Panc1 (cell line): ENCODE data around the gene FAM53A. TPM values are rescaled to one million over a fixed set of nuclear protein-coding genes. Genes with fewer than 3 reads are reported as not detected.

Source experiments
- ATAC-seq: fragments of 200-7000 bp; cut with Tn5 transposase; 2 replicates; pipeline ENCODE4 v1.9.1; 2020; ENCODE audit warnings: mild to moderate bottlenecking, moderate library complexity
- BruUV-seq: library from RNA; stranded (reverse); fragments of 400-500 nt; replicated peaks from 2 replicates; lab custom pipeline; 2021; lab: Mats Ljungman, UMichigan
- CTCF ChIA-PET: fragments of 300-600 bp; sonication (Branson Sonifier 250); formaldehyde crosslinking; loops from one replicate; lab custom pipeline; 2022; ENCODE audit warnings: antibody characterized with exemption; lab: Charles Lee
- POLR2A ChIA-PET: fragments of 300-600 bp; sonication (Branson Sonifier 250); formaldehyde crosslinking; loops from one replicate; lab custom pipeline; 2022; ENCODE audit warnings: antibody characterized with exemption; lab: Charles Lee
- DNase-seq: peaks from one replicate; pipeline ENCODE4 v3.0.0-alpha.2; 2010; ENCODE audit warnings: low read depth, low spot score
- H3K27ac ChIP-seq: 2 replicates; pipeline ENCODE4 v1.5.1; 2011; ENCODE audit warnings: mild to moderate bottlenecking, low read length, inconsistent platforms
- H3K27me3 ChIP-seq: fragments of 200-500 bp; sonication (Bioruptor generic); 2 replicates; pipeline ENCODE4 v1.6.0; 2014; ENCODE audit warnings: low read length, inconsistent platforms; ENCODE audit not compliant: control insufficient read depth, insufficient read depth
- H3K36me3 ChIP-seq: fragments of 200-500 bp; sonication (Bioruptor generic); 2 replicates; pipeline ENCODE4 v1.5.1; 2014; ENCODE audit warnings: inconsistent platforms, mild to moderate bottlenecking, low read length, moderate library complexity; ENCODE audit not compliant: control insufficient read depth, insufficient read depth
- H3K4me1 ChIP-seq: 2 replicates; pipeline ENCODE4 v1.5.1; 2011; ENCODE audit warnings: inconsistent platforms, mild to moderate bottlenecking, low read length, moderate library complexity; ENCODE audit not compliant: control insufficient read depth, insufficient read depth
- H3K4me3 ChIP-seq, 2 experiments: 2 replicates each; pipeline ENCODE4 v1.5.1; 2011 to 2012; ENCODE audit warnings: low read depth in 2 of 2, low read length in 2 of 2, mild to moderate bottlenecking in 2 of 2, inconsistent platforms in 1 of 2, moderate library complexity in 1 of 2
- H3K9me3 ChIP-seq: fragments of 200-500 bp; sonication (Bioruptor generic); 2 replicates; pipeline ENCODE4 v1.5.1; 2014; ENCODE audit warnings: low read depth, mild to moderate bottlenecking, inconsistent platforms, low read length, moderate library complexity; ENCODE audit not compliant: control insufficient read depth, insufficient read depth
- POLR2AphosphoS5 ChIP-seq: IDR thresholded peaks from 2 replicates; pipeline ENCODE4 v1.6.1; 2012; ENCODE audit warnings: mild to moderate bottlenecking, low read depth, low read length, moderate library complexity
- SIN3A ChIP-seq: IDR thresholded peaks from 2 replicates; pipeline ENCODE4 v1.6.1; 2012; ENCODE audit warnings: low read depth, mild to moderate bottlenecking, low read length, moderate library complexity, borderline replicate concordance; ENCODE audit not compliant: insufficient read depth
- TCF7L2 ChIP-seq: IDR thresholded peaks from 2 replicates; pipeline ENCODE4 v1.6.1; 2011; ENCODE audit warnings: mild to moderate bottlenecking, low read depth, low read length, inconsistent platforms
- in situ Hi-C: cut with HindIII; loops from 2 replicates; pipeline ENCODE4 v1.10.0; 2016; ENCODE audit warnings: low sequenced_read_pairs, low pct_unique_long_range_greater_than_20kb
- intact Hi-C: fragments of 100-400 bp; cut with micrococcal nuclease; formaldehyde crosslinking; loops from one replicate; pipeline ENCODE4 v1.10.0; 2022; ENCODE audit not compliant: unreplicated experiment
- total RNA-seq: library from RNA; stranded (reverse); gene quantifications from one replicate; pipeline ENCODE4 v1.2.1, GENCODE V29; 2021; ENCODE audit not compliant: unreplicated experiment
- TF ChIP-seq, protein P1 (sequence below): fragments of 450-650 bp; IDR thresholded peaks from 2 replicates; pipeline ENCODE4 v1.5.1; 2017; ENCODE audit warnings: mild to moderate bottlenecking
- TF ChIP-seq, protein P2 (sequence below), 2 experiments: IDR thresholded peaks; 2 replicates each; pipeline ENCODE4 v1.6.1; 2011 to 2012; ENCODE audit warnings: low read depth in 2 of 2, control low read depth in 1 of 2, low read length in 1 of 2, mild to moderate bottlenecking in 1 of 2, moderate library complexity in 1 of 2; ENCODE audit not compliant: insufficient read depth in 1 of 2

The FAM53A gene
- total RNA-seq, 1 experiment from 2014 or later: 7.0 TPM

DNA sequence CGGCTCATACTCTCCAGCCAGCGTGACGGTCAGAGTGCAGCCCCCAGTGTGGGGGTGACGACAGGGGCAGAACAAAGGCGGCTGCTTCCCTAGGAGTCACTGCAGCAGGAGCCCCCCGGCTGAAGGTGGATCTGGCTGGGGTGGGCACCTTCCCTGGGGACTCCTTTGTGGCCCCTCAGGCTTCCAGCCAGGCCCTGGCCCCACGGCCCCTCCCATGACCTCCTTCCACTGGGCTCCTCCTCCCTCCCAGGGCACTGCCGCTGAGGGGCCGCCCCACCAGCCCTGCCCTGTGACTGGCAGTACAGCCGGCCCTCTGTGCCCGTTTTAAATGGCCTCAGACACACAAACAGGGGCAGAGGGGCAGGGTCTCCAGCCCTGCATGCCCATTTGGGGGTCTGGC is 61.9 kb downstream of the FAM53A start:
- ChIA-PET CTCF (no interaction called here), POLR2A (no interaction called here)
- TF ChIP-seq, protein P1, sequence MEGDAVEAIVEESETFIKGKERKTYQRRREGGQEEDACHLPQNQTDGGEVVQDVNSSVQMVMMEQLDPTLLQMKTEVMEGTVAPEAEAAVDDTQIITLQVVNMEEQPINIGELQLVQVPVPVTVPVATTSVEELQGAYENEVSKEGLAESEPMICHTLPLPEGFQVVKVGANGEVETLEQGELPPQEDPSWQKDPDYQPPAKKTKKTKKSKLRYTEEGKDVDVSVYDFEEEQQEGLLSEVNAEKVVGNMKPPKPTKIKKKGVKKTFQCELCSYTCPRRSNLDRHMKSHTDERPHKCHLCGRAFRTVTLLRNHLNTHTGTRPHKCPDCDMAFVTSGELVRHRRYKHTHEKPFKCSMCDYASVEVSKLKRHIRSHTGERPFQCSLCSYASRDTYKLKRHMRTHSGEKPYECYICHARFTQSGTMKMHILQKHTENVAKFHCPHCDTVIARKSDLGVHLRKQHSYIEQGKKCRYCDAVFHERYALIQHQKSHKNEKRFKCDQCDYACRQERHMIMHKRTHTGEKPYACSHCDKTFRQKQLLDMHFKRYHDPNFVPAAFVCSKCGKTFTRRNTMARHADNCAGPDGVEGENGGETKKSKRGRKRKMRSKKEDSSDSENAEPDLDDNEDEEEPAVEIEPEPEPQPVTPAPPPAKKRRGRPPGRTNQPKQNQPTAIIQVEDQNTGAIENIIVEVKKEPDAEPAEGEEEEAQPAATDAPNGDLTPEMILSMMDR: no peak
- TF ChIP-seq TCF7L2 (no peak), POLR2AphosphoS5 (no peak)
- H3K4me1 ChIP-seq: no peaks in the 10 kb centered on the region
- no peak for DNase-seq
- in situ Hi-C loops: no loop called here
- intact Hi-C loops: no loop called here
- no peaks in the 10 kb centered on the region for H3K36me3 ChIP-seq
- H3K27me3 ChIP-seq: no peaks in the 10 kb centered on the region
- no peak overlapping the region for H3K27ac ChIP-seq
- H3K9me3 ChIP-seq: no peaks in the 10 kb centered on the region
- no TSS peak for BruUV-seq
- ATAC-seq: no peak
- no peak overlapping the region for H3K4me3 ChIP-seq

DNA sequence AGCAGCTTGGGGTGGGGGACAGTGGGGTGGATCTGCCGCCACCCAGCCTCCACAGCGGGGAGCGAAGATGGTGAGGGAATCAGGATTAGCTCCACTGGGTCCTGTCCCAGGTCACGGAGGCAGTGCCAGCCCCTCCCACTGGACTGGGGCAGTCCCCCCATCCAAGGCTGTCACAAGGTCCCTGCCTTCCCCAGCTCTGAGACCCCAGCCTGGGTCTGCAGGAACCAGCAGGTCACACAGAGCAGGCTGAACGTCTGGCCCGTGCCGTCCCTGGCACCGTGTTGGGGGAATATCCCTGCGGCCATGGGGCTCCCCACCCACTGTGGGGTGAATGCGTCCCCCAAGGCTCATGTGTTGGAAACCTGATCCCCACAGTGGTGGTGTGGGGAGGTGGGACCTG is 62.6 kb downstream of the FAM53A start:
- ATAC-seq (no peak), DNase-seq (no peak)
- Histone ChIP-seq H3K27me3 (no peaks in the 10 kb centered on the region), H3K27ac (no peak overlapping the region), H3K9me3 (no peaks in the 10 kb centered on the region), H3K36me3 (no peaks in the 10 kb centered on the region), H3K4me1 (no peaks in the 10 kb centered on the region), H3K4me3 (no peak overlapping the region)
- ChIA-PET POLR2A (no interaction called here), CTCF (no interaction called here)
- in situ Hi-C loops: no loop called here
- TF ChIP-seq, protein P1: no peak
- TF ChIP-seq TCF7L2: no peak
- TF ChIP-seq SIN3A: no peak
- TF ChIP-seq, protein P2, sequence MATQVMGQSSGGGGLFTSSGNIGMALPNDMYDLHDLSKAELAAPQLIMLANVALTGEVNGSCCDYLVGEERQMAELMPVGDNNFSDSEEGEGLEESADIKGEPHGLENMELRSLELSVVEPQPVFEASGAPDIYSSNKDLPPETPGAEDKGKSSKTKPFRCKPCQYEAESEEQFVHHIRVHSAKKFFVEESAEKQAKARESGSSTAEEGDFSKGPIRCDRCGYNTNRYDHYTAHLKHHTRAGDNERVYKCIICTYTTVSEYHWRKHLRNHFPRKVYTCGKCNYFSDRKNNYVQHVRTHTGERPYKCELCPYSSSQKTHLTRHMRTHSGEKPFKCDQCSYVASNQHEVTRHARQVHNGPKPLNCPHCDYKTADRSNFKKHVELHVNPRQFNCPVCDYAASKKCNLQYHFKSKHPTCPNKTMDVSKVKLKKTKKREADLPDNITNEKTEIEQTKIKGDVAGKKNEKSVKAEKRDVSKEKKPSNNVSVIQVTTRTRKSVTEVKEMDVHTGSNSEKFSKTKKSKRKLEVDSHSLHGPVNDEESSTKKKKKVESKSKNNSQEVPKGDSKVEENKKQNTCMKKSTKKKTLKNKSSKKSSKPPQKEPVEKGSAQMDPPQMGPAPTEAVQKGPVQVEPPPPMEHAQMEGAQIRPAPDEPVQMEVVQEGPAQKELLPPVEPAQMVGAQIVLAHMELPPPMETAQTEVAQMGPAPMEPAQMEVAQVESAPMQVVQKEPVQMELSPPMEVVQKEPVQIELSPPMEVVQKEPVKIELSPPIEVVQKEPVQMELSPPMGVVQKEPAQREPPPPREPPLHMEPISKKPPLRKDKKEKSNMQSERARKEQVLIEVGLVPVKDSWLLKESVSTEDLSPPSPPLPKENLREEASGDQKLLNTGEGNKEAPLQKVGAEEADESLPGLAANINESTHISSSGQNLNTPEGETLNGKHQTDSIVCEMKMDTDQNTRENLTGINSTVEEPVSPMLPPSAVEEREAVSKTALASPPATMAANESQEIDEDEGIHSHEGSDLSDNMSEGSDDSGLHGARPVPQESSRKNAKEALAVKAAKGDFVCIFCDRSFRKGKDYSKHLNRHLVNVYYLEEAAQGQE (IDR thresholded peaks at IDR 0.05; ENCODE audit: insufficient read depth in 1 of 2, low read depth in 2 of 2, low read length in 1 of 2): no peak
- no peak for TF ChIP-seq POLR2AphosphoS5
- no TSS peak for BruUV-seq
- intact Hi-C loops: no loop called here
